Pancreas (tissue), 10 donors: Measurements from ENCODE around the gene FKBP1B. TPM values are rescaled to one million over a fixed set of nuclear protein-coding genes. Genes with fewer than 3 reads are reported as not detected.
A peak's percentile ranks its signal among the peaks of the same experiment; 100 is the strongest.

Experiments
- ATAC-seq, 4 donors: fragments of 200-7000 bp; cut with Tn5 transposase; one replicate each; pipeline versions ENCODE4 v1.8.0 to v1.9.1; 2020; ENCODE audit warnings: mild to moderate bottlenecking in 4 of 4, moderate library complexity in 4 of 4
- DNase-seq, 6 donors: peaks; one replicate each; pipeline ENCODE4 v3.0.0-alpha.2; 2020
- FAIRE-seq: peaks from 2 replicates; lab custom pipeline; 2012; peaks lifted over from hg19 to GRCh38; lab: Jason Lieb, UNC
- H3K27ac ChIP-seq, 4 donors: fragments of 200-600 bp; sonication (generic); 1 replicate in 3 of 4; 2 replicates in 1 of 4; pipeline versions ENCODE4 v1.5.0 to v1.8.0; 2020
- H3K27me3 ChIP-seq, 4 donors: fragments of 200-600 bp; one replicate each; pipeline ENCODE4 v1.8.0; 2021
- H3K36me3 ChIP-seq, 3 donors: fragments of 200-600 bp; sonication (generic) in 1 of 3; one replicate each; pipeline versions ENCODE4 v1.5.0 to v1.8.0; 2020 to 2021
- H3K4me1 ChIP-seq, 3 donors: fragments of 200-600 bp; one replicate each; pipeline ENCODE4 v1.8.0; 2021
- H3K4me3 ChIP-seq, 4 donors: fragments of 200-600 bp; sonication (generic) in 2 of 4; one replicate each; pipeline versions ENCODE4 v1.5.0 to v1.8.0; 2020 to 2021
- H3K9me3 ChIP-seq, 4 donors: fragments of 200-600 bp; one replicate each; pipeline ENCODE4 v1.8.0; 2021
- WGBS, 2 donors: extraction: QIAGEN DNeasy Blood & Tissue Kit; methylation state at CpG; one replicate each; pipeline ENCODE4 v1.1.7; 2013; 5-methylcytosine and 5-hydroxymethylcytosine counted together
- intact Hi-C, 3 donors: fragments of 100-400 bp; cut with DNase I; formaldehyde crosslinking; loops; one replicate each; pipeline versions ENCODE4 v1.11.1 to v1.14.2; 2022
- polyA plus RNA-seq, 2 donors: library from polyadenylated mRNA; stranded (reverse); fragments of 200-250 nt; gene quantifications; one replicate each; pipeline ENCODE4 v1.2.3, GENCODE V29; 2013
- total RNA-seq, 6 donors: library from RNA; stranded (reverse); fragmentation: NEBNext Ultra II Directional in 4 of 6; extraction: Animal tissue kit (Norgen Biotek cat#: 25700) in 4 of 6; gene quantifications; one replicate each; pipeline versions ENCODE4 v1.2.1 to v1.2.4, GENCODE V29; 2021 to 2023
- TF ChIP-seq, protein P1 (sequence below), 4 donors: fragments of 200-600 bp; sonication (generic) in 3 of 4; IDR thresholded peaks; one replicate each; pipeline versions ENCODE4 v1.5.0 to v1.8.0; 2021; ENCODE audit warnings: antibody characterized with exemption in 4 of 4
- donor health status: healthy with polysubstance abuse.
- donor health status: DM: no; HTN: no; CAD: no; lungs with moderate emphysema.
- donor health status: DM: no; HTN: no; CAD: no.
- donor health status: control.
- donor health status: control.
- donor health status: Bipolar disorder and iron deficiency.
- donor health status: DM: yes; HTN: yes; CAD: no.
- donor health status: DM: no; HTN: no; CAD: no.
- donor health status: DM: no; HTN: no; CAD: no.
- donor health status: DM: yes; HTN: yes; CAD: no.

Gene FKBP1B
- total and polyA plus RNA-seq, 8 donors, result 2.6 to 25.6 (median 4.9) TPM

DNA sequence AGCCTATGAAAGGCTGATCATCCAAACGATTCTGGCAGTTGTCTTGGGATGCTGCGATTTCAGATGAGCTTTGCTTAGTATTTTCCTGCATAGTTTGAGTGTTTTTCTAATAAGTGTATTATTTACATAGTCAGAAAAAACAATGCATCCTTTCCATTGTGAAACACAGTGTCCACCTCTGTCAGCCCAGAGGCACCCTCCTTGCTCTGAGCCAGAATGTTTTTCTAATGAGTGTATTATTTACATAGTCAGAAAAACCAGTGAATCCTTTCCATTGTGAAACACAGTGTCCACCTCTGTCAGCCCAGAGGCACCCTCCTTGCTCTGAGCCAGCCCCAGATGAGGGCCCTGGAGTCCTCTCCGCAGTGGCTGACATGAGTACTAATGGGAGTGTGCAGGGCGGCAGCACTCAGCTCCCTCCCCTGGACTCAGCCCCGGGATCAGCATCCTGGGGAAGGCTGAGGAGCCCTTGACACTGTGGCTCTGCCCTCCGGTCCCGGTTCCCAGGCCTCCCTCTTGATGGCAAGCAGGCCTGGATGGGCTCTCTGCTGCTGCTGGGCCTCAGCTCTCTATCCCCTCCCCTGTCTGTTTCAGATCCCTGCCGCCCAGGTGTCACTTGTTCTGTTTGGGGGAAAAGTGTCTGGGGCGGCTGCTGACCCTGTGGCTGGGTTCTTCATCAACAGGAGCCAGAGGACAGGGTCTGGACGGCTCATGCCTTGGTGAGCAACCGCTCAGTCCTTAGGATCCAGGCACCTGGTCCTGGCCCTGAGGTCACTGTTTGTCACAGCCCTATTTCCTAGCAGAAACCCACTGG, 33.8 kb upstream of the FKBP1B start:
- ATAC-seq (peak in 2 of 4 donors; percentile 14 to 49), DNase-seq (no peak), FAIRE-seq (no peak)
- Histone ChIP-seq H3K27ac (no peak overlapping the region), H3K27me3 (no peaks in the 10 kb centered on the region), H3K4me3 (no peak overlapping the region), H3K36me3 (no peaks in the 10 kb centered on the region), H3K4me1 (no peaks in the 10 kb centered on the region), H3K9me3 (no peaks in the 10 kb centered on the region)
- TF ChIP-seq, protein P1, sequence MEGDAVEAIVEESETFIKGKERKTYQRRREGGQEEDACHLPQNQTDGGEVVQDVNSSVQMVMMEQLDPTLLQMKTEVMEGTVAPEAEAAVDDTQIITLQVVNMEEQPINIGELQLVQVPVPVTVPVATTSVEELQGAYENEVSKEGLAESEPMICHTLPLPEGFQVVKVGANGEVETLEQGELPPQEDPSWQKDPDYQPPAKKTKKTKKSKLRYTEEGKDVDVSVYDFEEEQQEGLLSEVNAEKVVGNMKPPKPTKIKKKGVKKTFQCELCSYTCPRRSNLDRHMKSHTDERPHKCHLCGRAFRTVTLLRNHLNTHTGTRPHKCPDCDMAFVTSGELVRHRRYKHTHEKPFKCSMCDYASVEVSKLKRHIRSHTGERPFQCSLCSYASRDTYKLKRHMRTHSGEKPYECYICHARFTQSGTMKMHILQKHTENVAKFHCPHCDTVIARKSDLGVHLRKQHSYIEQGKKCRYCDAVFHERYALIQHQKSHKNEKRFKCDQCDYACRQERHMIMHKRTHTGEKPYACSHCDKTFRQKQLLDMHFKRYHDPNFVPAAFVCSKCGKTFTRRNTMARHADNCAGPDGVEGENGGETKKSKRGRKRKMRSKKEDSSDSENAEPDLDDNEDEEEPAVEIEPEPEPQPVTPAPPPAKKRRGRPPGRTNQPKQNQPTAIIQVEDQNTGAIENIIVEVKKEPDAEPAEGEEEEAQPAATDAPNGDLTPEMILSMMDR (IDR thresholded peaks at IDR 0.05), result no peak
- intact Hi-C loops, result no loop called here
- WGBS, 2 donors, result 70 to 74% methylated on average over 11 of the region's 11 CpGs

DNA sequence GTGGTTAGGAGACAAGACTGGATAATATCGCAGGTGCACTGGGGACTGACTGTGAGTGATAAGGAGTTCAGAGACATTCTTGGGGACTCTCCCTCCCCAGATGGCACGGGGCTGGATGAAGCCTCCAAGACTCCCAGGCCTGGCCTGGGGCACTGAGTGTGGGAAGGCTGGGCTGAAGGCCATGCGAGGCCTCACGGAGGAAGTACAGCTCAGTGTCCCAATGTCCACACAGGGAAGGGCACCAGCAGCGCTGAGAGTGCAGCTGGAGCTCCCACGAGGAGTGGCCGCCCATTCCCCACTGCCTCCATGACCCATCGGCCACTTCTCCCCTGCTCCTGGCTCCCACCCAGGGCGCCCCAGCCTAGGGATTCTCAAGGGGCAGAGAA, 33.2 kb upstream of the FKBP1B start:
- no peaks in the 10 kb centered on the region for H3K4me1 ChIP-seq
- no peak for FAIRE-seq
- intact Hi-C loops, result no loop called here
- no peak overlapping the region for H3K4me3 ChIP-seq
- no peaks in the 10 kb centered on the region for H3K9me3 ChIP-seq
- ATAC-seq, result no peak
- no peaks in the 10 kb centered on the region for H3K36me3 ChIP-seq
- H3K27ac ChIP-seq, result no peak overlapping the region
- DNase-seq, result no peak
- WGBS, 2 donors, result 66 to 72% methylated on average over 9 of the region's 9 CpGs
- TF ChIP-seq, protein P1 (IDR thresholded peaks at IDR 0.05), result no peak
- no peaks in the 10 kb centered on the region for H3K27me3 ChIP-seq

DNA sequence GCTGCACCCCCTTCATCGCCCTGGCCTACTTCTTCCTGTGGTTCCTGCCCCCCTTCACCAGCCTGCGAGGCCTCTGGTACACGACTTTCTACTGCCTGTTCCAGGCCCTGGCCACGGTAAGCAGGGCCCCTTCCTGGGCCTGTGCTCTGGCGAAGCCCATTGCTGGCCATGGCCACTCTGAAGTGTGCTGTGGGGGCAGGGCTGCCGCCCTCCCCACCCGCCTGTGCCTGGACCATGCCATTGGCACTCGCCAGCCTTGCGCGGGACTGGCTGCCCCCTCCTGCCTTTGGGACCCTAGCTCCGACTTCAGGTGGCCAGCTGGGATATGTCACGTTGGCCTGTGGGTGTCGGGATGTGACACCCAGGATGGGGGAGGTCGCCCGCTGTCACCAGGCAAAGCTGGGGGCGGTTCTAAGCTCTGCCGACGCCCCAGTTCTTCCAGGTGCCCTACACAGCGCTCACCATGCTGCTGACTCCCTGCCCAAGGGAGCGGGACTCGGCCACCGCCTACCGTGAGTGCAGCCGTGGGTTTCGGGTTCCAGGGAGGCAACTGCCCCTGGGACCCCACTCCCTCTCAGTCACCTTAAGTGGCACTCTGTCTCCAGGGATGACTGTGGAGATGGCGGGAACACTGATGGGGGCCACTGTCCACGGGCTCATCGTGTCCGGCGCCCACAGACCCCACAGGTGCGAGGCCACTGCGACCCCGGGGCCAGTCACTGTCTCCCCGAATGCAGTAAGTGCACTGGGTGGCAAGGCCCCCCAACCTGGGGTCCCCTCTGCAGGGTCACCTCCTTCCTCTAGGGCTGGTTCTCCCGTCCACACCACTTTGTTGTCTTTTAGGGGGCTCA, 32.5 kb upstream of the FKBP1B start:
- FAIRE-seq, result no peak
- intact Hi-C loops, result no loop called here
- 91% methylated on average over 35 of the region's 35 CpGs for WGBS, 2 donors

DNA sequence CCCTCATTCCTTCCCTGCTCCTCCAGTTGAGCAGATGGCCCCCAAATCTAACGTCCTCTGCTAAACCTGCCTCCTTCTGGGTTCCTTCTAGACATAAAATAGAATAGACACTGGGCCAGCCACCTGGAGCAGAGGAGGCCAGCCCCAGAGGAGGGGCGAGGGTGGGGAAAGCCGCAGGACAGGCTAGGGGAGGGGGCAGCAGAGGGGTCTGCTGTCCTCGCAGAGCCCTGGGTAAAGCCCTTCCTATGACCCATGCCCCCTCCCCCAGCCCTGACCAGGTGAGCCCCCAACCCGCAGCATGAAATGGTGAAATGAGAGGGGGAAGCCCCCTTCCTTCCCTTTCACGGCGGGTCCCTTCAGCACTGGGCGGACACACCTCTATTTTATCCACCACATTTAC, 31.8 kb upstream of the FKBP1B start:
- intact Hi-C loops, result no loop called here
- Histone ChIP-seq H3K9me3 (no peaks in the 10 kb centered on the region), H3K4me1 (no peaks in the 10 kb centered on the region), H3K27me3 (no peaks in the 10 kb centered on the region), H3K4me3 (no peak overlapping the region), H3K36me3 (no peaks in the 10 kb centered on the region), H3K27ac (no peak overlapping the region)
- no peak for FAIRE-seq
- WGBS, 2 donors, result 83 to 91% methylated on average over 7 to 8 of the region's 8 CpGs
- TF ChIP-seq, protein P1 (IDR thresholded peaks at IDR 0.05), result no peak
- DNase-seq, result no peak
- ATAC-seq, result no peak

More for the DNA sequence above, 32.5 kb upstream of the FKBP1B start:
- no peaks in the 10 kb centered on the region for H3K9me3 ChIP-seq
- no peak for ATAC-seq
- no peaks in the 10 kb centered on the region for H3K27me3 ChIP-seq
- TF ChIP-seq, protein P1 (IDR thresholded peaks at IDR 0.05), result no peak
- no peak overlapping the region for H3K27ac ChIP-seq
- no peaks in the 10 kb centered on the region for H3K36me3 ChIP-seq
- no peak overlapping the region for H3K4me3 ChIP-seq
- peak in 1 of 6 donors; percentile 64 for DNase-seq
- no peaks in the 10 kb centered on the region for H3K4me1 ChIP-seq
